ENCODE results near the gene NPAS1.

NPAS1 gene

DNA sequence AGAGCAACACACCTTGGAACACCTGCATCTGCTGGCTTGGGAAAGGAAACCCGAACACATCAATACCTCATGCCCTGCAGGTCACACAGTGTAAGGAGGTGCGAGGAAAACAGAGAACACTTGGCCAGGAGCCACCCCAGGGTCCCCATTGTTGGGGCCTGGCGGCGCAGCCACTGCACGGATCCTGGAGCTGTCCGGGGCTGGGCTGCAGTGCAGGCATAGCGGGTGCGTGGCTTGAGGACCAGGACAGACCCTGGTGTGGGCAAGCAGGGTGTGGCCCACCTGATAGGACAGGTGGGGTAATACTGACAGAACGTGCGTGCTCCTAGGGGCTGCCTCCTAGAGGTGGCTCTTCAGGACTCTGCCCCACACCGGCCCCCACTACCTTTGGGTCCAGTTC, 45.6 kb downstream of the NPAS1 start:
- no peak for TF ChIP-seq EZH2phosphoT487 (IDR thresholded peaks at IDR 0.05; ENCODE audit: borderline replicate concordance, low read length)
- TF ChIP-seq, protein P1, sequence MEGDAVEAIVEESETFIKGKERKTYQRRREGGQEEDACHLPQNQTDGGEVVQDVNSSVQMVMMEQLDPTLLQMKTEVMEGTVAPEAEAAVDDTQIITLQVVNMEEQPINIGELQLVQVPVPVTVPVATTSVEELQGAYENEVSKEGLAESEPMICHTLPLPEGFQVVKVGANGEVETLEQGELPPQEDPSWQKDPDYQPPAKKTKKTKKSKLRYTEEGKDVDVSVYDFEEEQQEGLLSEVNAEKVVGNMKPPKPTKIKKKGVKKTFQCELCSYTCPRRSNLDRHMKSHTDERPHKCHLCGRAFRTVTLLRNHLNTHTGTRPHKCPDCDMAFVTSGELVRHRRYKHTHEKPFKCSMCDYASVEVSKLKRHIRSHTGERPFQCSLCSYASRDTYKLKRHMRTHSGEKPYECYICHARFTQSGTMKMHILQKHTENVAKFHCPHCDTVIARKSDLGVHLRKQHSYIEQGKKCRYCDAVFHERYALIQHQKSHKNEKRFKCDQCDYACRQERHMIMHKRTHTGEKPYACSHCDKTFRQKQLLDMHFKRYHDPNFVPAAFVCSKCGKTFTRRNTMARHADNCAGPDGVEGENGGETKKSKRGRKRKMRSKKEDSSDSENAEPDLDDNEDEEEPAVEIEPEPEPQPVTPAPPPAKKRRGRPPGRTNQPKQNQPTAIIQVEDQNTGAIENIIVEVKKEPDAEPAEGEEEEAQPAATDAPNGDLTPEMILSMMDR (IDR thresholded peaks at IDR 0.05; ENCODE audit: low read depth, low read length, poor library complexity, severe bottlenecking), result no peak
- H4K20me1 ChIP-seq (ENCODE audit: control insufficient read depth, insufficient read depth, low read depth, low read length), result peaks cover 7% of the 10 kb centered on the region; the same call in 1 of the 2 replicates
- H3K4me3 ChIP-seq (ENCODE audit: low read length), result no peak overlapping the region
- H3K27ac ChIP-seq (ENCODE audit: low read depth, low read length), result no peak overlapping the region
- H3K9me2 ChIP-seq (replicated peaks; ENCODE audit: control insufficient read depth, low read length), result no peaks in the 10 kb centered on the region
- peaks cover 63% of the 10 kb centered on the region for H3K36me3 ChIP-seq (ENCODE audit: control insufficient read depth, low read length)
- peaks cover 7% of the 10 kb centered on the region for H3K79me2 ChIP-seq (ENCODE audit: control insufficient read depth, low read length)
- H3F3A ChIP-seq (ENCODE audit: control insufficient read depth, insufficient read depth), result 0 out of 2 replicates have a peak, but pooled peaks cover 3% of the 10 kb centered on the region
- H3K27me3 ChIP-seq (ENCODE audit: control insufficient read depth, low read length), result no peaks in the 10 kb centered on the region
- H3K4me1 ChIP-seq (ENCODE audit: control insufficient read depth, low read length), result no peaks in the 10 kb centered on the region
- H3K4me2 ChIP-seq (ENCODE audit: low read length), result no peak overlapping the region
- no peaks in the 10 kb centered on the region for H3K9me3 ChIP-seq (ENCODE audit: control insufficient read depth, insufficient read depth, low read length)

DNA sequence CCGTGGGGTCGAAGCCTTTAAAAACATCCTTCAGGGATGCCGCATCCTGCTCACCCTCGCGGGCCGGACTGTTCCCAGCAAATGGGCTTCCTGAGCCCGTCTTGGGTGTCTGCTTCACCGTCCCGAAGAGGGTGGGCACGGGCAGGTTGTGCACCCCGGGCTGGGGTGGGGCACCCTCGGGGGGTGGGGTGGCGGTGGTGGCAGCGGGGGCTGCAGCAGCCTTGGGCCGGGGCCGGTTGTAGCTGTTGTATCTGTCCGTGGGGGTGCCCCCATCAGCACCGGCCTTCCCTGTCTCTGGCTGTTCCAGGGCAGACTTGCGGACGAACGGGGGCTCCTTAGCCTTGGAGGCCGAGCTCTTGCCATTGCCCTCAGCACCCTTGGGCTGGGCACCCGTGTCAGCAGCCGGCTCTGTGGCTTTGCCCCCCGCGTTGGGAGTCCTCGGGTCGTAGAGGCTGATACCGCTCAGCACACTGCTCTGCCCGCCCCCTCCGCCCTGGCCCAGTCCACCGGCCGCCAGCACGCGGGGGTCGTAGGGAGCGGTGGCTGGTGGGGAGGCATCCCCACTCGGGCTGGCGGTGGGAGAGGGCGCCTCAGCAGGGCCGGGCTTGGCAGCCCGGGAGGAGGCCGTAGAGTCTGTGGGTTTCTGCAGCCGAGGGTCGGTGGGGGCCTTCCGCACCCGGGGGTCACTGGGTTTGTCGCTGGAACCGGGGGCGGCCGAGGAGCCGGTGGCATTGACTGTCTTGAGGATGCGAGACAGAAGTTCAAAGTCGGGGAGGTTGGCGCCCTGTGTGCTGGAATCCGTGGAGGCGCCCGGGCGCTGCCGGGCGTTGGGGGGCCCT, 47.0 kb downstream of the NPAS1 start:
- peaks cover 7% of the 10 kb centered on the region; the same call in 1 of the 2 replicates for H4K20me1 ChIP-seq (ENCODE audit: control insufficient read depth, insufficient read depth, low read depth, low read length)
- peaks cover 77% of the 10 kb centered on the region for H3K36me3 ChIP-seq (ENCODE audit: control insufficient read depth, low read length)
- no peak overlapping the region for H3K27ac ChIP-seq (ENCODE audit: low read depth, low read length)
- no peak overlapping the region for H3K4me2 ChIP-seq (ENCODE audit: low read length)
- H3K9me2 ChIP-seq (replicated peaks; ENCODE audit: control insufficient read depth, low read length), result no peaks in the 10 kb centered on the region
- 0 out of 2 replicates have a peak, but pooled peaks cover 3% of the 10 kb centered on the region for H3F3A ChIP-seq (ENCODE audit: control insufficient read depth, insufficient read depth)
- H3K9me3 ChIP-seq (ENCODE audit: control insufficient read depth, insufficient read depth, low read length), result no peaks in the 10 kb centered on the region
- no peak for TF ChIP-seq EZH2phosphoT487 (IDR thresholded peaks at IDR 0.05; ENCODE audit: borderline replicate concordance, low read length)
- TF ChIP-seq, protein P1 (IDR thresholded peaks at IDR 0.05; ENCODE audit: low read depth, low read length, poor library complexity, severe bottlenecking), result no peak
- H3K27me3 ChIP-seq (ENCODE audit: control insufficient read depth, low read length), result no peaks in the 10 kb centered on the region
- H3K4me1 ChIP-seq (ENCODE audit: control insufficient read depth, low read length), result no peaks in the 10 kb centered on the region
- no peak overlapping the region for H3K4me3 ChIP-seq (ENCODE audit: low read length)
- peaks cover 10% of the 10 kb centered on the region for H3K79me2 ChIP-seq (ENCODE audit: control insufficient read depth, low read length)

DNA sequence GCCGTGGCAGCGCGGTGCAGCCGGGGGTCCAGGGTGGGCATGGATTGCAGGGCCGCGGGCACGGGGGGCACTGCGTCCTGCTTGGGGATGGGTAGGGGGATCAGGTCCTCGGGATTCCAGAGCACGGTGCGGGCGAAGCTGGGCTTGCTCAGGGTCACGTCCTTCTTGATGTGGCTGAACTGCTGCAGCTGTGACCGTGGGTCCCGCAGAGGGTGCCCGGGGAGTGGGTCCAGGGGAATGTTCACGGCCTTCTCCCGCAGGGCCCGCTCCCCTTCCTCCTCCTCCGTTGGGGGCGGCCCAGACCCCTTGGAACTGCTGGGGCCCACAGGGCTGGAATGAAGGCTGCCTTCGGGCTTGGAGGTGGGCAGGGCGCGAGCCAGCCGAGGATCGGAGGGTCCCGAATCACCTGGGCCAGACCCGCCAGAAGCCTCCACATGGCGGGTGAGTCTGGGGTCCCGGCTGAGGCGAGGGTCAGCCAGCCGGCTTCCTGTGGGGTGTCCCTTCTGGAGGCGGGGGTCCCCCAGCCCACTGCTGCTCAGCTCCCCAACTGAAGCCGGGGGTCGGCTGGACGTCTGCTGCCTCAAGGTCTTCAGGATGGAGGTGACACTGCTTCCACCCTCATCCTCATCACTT, 47.7 kb downstream of the NPAS1 start:
- Histone ChIP-seq H3K36me3 (ENCODE audit: control insufficient read depth, low read length) (peaks cover 83% of the 10 kb centered on the region), H4K20me1 (ENCODE audit: control insufficient read depth, insufficient read depth, low read depth, low read length) (peaks cover 7% of the 10 kb centered on the region; the same call in 1 of the 2 replicates), H3K79me2 (ENCODE audit: control insufficient read depth, low read length) (peaks cover 11% of the 10 kb centered on the region), H3K4me1 (ENCODE audit: control insufficient read depth, low read length) (no peaks in the 10 kb centered on the region), H3K27ac (ENCODE audit: low read depth, low read length) (no peak overlapping the region), H3K4me3 (ENCODE audit: low read length) (no peak overlapping the region), H3F3A (ENCODE audit: control insufficient read depth, insufficient read depth) (0 out of 2 replicates have a peak, but pooled peaks cover 3% of the 10 kb centered on the region), H3K27me3 (ENCODE audit: control insufficient read depth, low read length) (no peaks in the 10 kb centered on the region), H3K4me2 (ENCODE audit: low read length) (no peak overlapping the region), H3K9me2 (replicated peaks; ENCODE audit: control insufficient read depth, low read length) (no peaks in the 10 kb centered on the region), H3K9me3 (ENCODE audit: control insufficient read depth, insufficient read depth, low read length) (no peaks in the 10 kb centered on the region)
- no peak for TF ChIP-seq EZH2phosphoT487 (IDR thresholded peaks at IDR 0.05; ENCODE audit: borderline replicate concordance, low read length)
- TF ChIP-seq, protein P1 (IDR thresholded peaks at IDR 0.05; ENCODE audit: low read depth, low read length, poor library complexity, severe bottlenecking), result no peak

Data from DOHH2 (cell line).